Endothelial cell of umbilical vein (primary cell): ENCODE measurements around the gene CELF2. TPM values are rescaled to one million over a fixed set of nuclear protein-coding genes. Genes with fewer than 3 reads are reported as not detected.

ENCODE experiments used
- BruUV-seq: library from RNA; stranded (reverse); fragments of 400-500 nt; replicated peaks from 2 replicates; lab custom pipeline; 2021; lab: Mats Ljungman, UMichigan
- CTCF ChIA-PET: fragments of 300-600, 350-600 bp; sonication (Branson Sonifier 250); formaldehyde crosslinking; loops from one replicate; lab custom pipeline; 2021; ENCODE audit warnings: antibody characterized with exemption, inconsistent platforms; lab: Charles Lee
- POLR2A ChIA-PET: fragments of 300-600, 350-600 bp; sonication (Branson Sonifier 250); formaldehyde crosslinking; loops from one replicate; lab custom pipeline; 2021; ENCODE audit warnings: antibody characterized with exemption, inconsistent platforms; lab: Charles Lee
- DNase-seq: peaks from one replicate; pipeline ENCODE4 v3.0.0-alpha.2; 2011; ENCODE audit warnings: low read depth, low spot score
- FAIRE-seq: peaks from 2 replicates; lab custom pipeline; 2011; peaks lifted over from hg19 to GRCh38; lab: Jason Lieb, UNC
- H2AFZ ChIP-seq: 2 replicates; pipeline ENCODE4 v1.6.0; 2012; ENCODE audit warnings: low read depth, low read length, control low read depth, inconsistent platforms
- H3K27ac ChIP-seq: 2 replicates; pipeline ENCODE4 v1.5.1; 2011; ENCODE audit warnings: low read depth, mild to moderate bottlenecking, control low read depth, low read length, moderate library complexity; ENCODE audit not compliant: insufficient read depth
- H3K27me3 ChIP-seq, 2 experiments: 2 replicates each; pipeline versions ENCODE4 v1.6.0 to v1.6.1; 2011; ENCODE audit warnings: low read length in 2 of 2, mixed read lengths in 1 of 2; ENCODE audit not compliant: control insufficient read depth in 2 of 2, insufficient read depth in 2 of 2
- H3K36me3 ChIP-seq, 2 experiments: 2 replicates in 1 of 2; 3 replicates in 1 of 2; pipeline ENCODE4 v1.5.1; 2011; ENCODE audit warnings: low read length in 2 of 2, mild to moderate bottlenecking in 1 of 2, moderate library complexity in 1 of 2; ENCODE audit not compliant: control insufficient read depth in 2 of 2, insufficient read depth in 2 of 2; ENCODE audit errors: extremely low read depth in 1 of 2
- H3K4me1 ChIP-seq: 3 replicates; pipeline ENCODE4 v1.5.1; 2011; ENCODE audit warnings: mild to moderate bottlenecking, low read length; ENCODE audit not compliant: control insufficient read depth, insufficient read depth; ENCODE audit errors: extremely low read depth
- H3K4me2 ChIP-seq: 2 replicates; pipeline ENCODE4 v1.6.1; 2011; ENCODE audit warnings: low read length, control low read depth, mixed read lengths; ENCODE audit not compliant: insufficient read depth
- H3K4me3 ChIP-seq, 3 experiments: fragments of 200-600 bp in 1 of 3; sonication (generic), shearing (Covaris generic) in 1 of 3; replicated peaks in 1 of 3; 2 replicates each; pipeline ENCODE4 v1.5.1; 2011 to 2016; ENCODE audit warnings: control low read depth in 3 of 3, low read length in 3 of 3, mild to moderate bottlenecking in 2 of 3, inconsistent platforms in 1 of 3, low read depth in 1 of 3, moderate library complexity in 1 of 3; ENCODE audit not compliant: insufficient read depth in 1 of 3
- H3K79me2 ChIP-seq: 2 replicates; pipeline ENCODE4 v1.6.0; 2012; ENCODE audit warnings: low read length, inconsistent platforms; ENCODE audit not compliant: control insufficient read depth, insufficient read depth
- H3K9ac ChIP-seq: replicated peaks from 2 replicates; pipeline ENCODE3; 2011; ENCODE audit warnings: low read length, control low read depth; ENCODE audit not compliant: insufficient read depth; ENCODE audit errors: extremely low read depth
- H3K9me1 ChIP-seq: replicated peaks from 3 replicates; pipeline ENCODE4 v1.6.0; 2011; ENCODE audit warnings: mild to moderate bottlenecking, low read length; ENCODE audit not compliant: control insufficient read depth, insufficient read depth; ENCODE audit errors: extremely low read depth
- H3K9me3 ChIP-seq: replicated peaks from 2 replicates; pipeline ENCODE4 v1.5.1; 2012; ENCODE audit warnings: low read length, inconsistent platforms; ENCODE audit not compliant: control insufficient read depth, insufficient read depth
- H4K20me1 ChIP-seq: replicated peaks from 2 replicates; pipeline ENCODE3; 2011; ENCODE audit warnings: mild to moderate bottlenecking, low read length; ENCODE audit not compliant: control insufficient read depth, insufficient read depth; ENCODE audit errors: extremely low read depth
- CTCF ChIP-seq, 2 donors: IDR thresholded peaks; 1 replicate in 1 of 2; 2 replicates in 1 of 2; pipeline ENCODE4 v1.5.1; 2011; ENCODE audit warnings: low read length in 2 of 2, mild to moderate bottlenecking in 2 of 2, moderate library complexity in 2 of 2, control low read depth in 1 of 2, inconsistent platforms in 1 of 2, low read depth in 1 of 2; ENCODE audit not compliant: insufficient read depth in 1 of 2; ENCODE audit errors: extremely low read depth in 1 of 2
- EZH2 ChIP-seq: IDR thresholded peaks from 2 replicates; pipeline ENCODE4 v1.6.1; 2012; ENCODE audit warnings: borderline replicate concordance, low read depth, mild to moderate bottlenecking, moderate library complexity, low read length, inconsistent platforms; ENCODE audit not compliant: severe bottlenecking
- FOS ChIP-seq: IDR thresholded peaks from 2 replicates; pipeline ENCODE4 v1.6.1; 2011; ENCODE audit warnings: mild to moderate bottlenecking, low read length, moderate library complexity, borderline replicate concordance; ENCODE audit not compliant: insufficient read depth
- GATA2 ChIP-seq: IDR thresholded peaks from 2 replicates; pipeline ENCODE4 v1.7.0; 2011; ENCODE audit warnings: low read depth, mild to moderate bottlenecking, moderate library complexity, mixed read lengths, low read length; ENCODE audit not compliant: insufficient read length, insufficient read depth
- JUN ChIP-seq: IDR thresholded peaks from 2 replicates; pipeline ENCODE4 v1.6.1; 2011; ENCODE audit warnings: borderline replicate concordance, low read depth; ENCODE audit not compliant: insufficient read length, insufficient read depth
- MAX ChIP-seq: IDR thresholded peaks from 2 replicates; pipeline ENCODE4 v1.6.1; 2011; ENCODE audit not compliant: insufficient read depth, insufficient read length
- MYC ChIP-seq: IDR thresholded peaks from one replicate; pipeline ENCODE4 v1.6.1; 2011; ENCODE audit warnings: mild to moderate bottlenecking, low read depth, low read length
- POLR2A ChIP-seq: IDR thresholded peaks from 2 replicates; pipeline ENCODE4 v1.6.1; 2012; ENCODE audit warnings: low read depth, mild to moderate bottlenecking, control low read depth, low read length
- POLR2AphosphoS5 ChIP-seq: IDR thresholded peaks from 2 replicates; pipeline ENCODE4 v1.6.1; 2012; ENCODE audit warnings: low read depth, mild to moderate bottlenecking, control low read depth, low read length, moderate library complexity; ENCODE audit not compliant: insufficient read depth
- dilution Hi-C: fragments of 300-500 bp; cut with MboI; formaldehyde crosslinking; loops from one replicate; pipeline ENCODE4 v1.15.0; 2019; ENCODE audit warnings: low sequenced_read_pairs; ENCODE audit not compliant: extremely low pct_ligation_motif_present
- intact Hi-C: fragments of 100-400 bp; cut with micrococcal nuclease; formaldehyde crosslinking; loops from one replicate; pipeline ENCODE4 v1.10.0; 2022
- polyA plus RNA-seq, 4 experiments: library from polyadenylated mRNA; depleted of rRNA in 3 of 4; stranded (reverse) in 3 of 4; unstranded in 1 of 4; fragments of >200 nt; gene quantifications; 2 replicates each; pipeline versions ENCODE4 v1.2.1 to v1.2.3, GENCODE V29; 2011 to 2012; ENCODE audit warnings: missing spikeins in 1 of 4
- total RNA-seq: library from RNA; stranded (reverse); gene quantifications from 2 replicates; pipeline ENCODE4 v1.2.3, GENCODE V29; 2021

Gene CELF2
- total and polyA plus RNA-seq, 2 donors (not counting 3 experiments of a cell fraction or from before 2014, with no cell fraction given) = 21.6 to 42.6 TPM

DNA sequence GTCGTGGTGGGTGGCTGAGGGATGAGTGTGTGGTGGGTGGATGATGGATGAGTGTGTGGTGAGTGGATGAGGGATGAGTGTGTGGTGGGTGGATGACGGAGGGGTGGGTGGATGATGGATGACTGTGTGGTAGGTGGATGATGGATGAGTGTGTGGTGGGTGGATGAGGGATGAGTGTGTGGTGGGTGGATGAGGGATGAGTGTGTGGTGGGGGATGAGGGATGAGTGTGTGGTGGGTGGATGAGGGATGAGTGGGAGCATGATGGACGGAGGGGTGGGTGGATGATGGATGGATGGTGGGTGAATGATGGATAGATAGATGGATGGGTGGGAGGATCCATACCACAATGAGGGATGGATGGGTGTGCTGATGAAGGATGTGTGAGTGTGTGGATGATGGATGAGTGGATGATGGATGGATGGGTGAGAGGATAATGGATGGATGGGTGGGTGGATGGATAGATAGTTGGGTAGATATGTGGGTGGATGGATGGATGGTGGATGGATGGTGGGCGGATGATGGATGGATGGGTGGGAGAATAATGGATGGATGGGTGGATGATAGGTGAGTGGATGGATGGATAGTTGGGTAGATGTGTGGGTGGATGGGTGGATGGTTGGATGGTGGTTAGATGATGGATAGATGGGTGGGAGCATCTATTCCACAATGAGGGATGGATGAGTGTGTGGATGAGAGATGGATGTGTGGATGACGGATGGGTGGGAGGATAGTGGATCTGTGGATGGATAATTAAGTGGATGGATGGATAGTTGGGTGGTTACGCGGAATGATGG lies 266.8 kb downstream of the CELF2 start:
- no peak for FAIRE-seq
- intact Hi-C loops (no loop called here), dilution Hi-C loops (no loop called here)
- H3K9ac ChIP-seq = no peak overlapping the region
- H3K4me3 ChIP-seq = no peak overlapping the region
- ChIA-PET CTCF (interaction anchor here (1.2 kb wide), 1 partner anchor 1942 kb away, joined by 4 read pairs; no protein-coding TSS in a partner anchor), POLR2A (no interaction called here)
- no peak overlapping the region for H3K27ac ChIP-seq
- no TSS peak for BruUV-seq
- TF ChIP-seq POLR2A (no peak), JUN (no peak), CTCF (IDR thresholded peaks at IDR 0.05; ENCODE audit: extremely low read depth in 1 of 2, insufficient read depth in 1 of 2, low read depth in 1 of 2, low read length in 2 of 2) (no peak), MYC (no peak), FOS (no peak), EZH2 (no peak), GATA2 (no peak), MAX (no peak), POLR2AphosphoS5 (no peak)
- peaks cover 0 to 5% of the 10 kb centered on the region in 2 experiments for H3K36me3 ChIP-seq
- no peaks in the 10 kb centered on the region for H3K27me3 ChIP-seq
- H3K79me2 ChIP-seq = no peaks in the 10 kb centered on the region
- H4K20me1 ChIP-seq = no peaks in the 10 kb centered on the region
- H3K9me3 ChIP-seq = no peaks in the 10 kb centered on the region
- no peak for DNase-seq
- H3K4me2 ChIP-seq = no peak overlapping the region
- H3K9me1 ChIP-seq = no peaks in the 10 kb centered on the region
- H2AFZ ChIP-seq = no peak overlapping the region
- no peaks in the 10 kb centered on the region for H3K4me1 ChIP-seq
